Lower lobe of right lung (tissue), 2 donors: ENCODE results near the gene PRKAA1. TPM values are rescaled to one million over a fixed set of nuclear protein-coding genes. Genes with fewer than 3 reads are reported as not detected.

Source experiments
- ATAC-seq, 2 donors: fragments of 200-7000 bp; cut with Tn5 transposase; one replicate each; pipeline ENCODE4 v1.9.1; 2020 to 2022; ENCODE audit warnings: mild to moderate bottlenecking in 2 of 2, moderate library complexity in 2 of 2
- DNase-seq: peaks from one replicate; pipeline ENCODE4 v3.0.0-alpha.2; 2020
- H3K27ac ChIP-seq: fragments of 200-600 bp; one replicate; pipeline ENCODE4 v1.8.0; 2022
- H3K27me3 ChIP-seq: fragments of 200-600 bp; one replicate; pipeline ENCODE4 v1.8.0; 2022; ENCODE audit warnings: low read depth
- H3K36me3 ChIP-seq: fragments of 200-600 bp; one replicate; pipeline ENCODE4 v1.8.0; 2022; ENCODE audit warnings: mild to moderate bottlenecking
- H3K4me1 ChIP-seq: fragments of 200-600 bp; one replicate; pipeline ENCODE4 v1.8.0; 2022
- H3K4me3 ChIP-seq: fragments of 200-600 bp; one replicate; pipeline ENCODE4 v1.8.0; 2022; ENCODE audit warnings: mild to moderate bottlenecking
- H3K9me3 ChIP-seq: fragments of 200-600 bp; one replicate; pipeline ENCODE4 v1.8.0; 2022
- intact Hi-C: fragments of 100-400 bp; cut with DNase I; formaldehyde crosslinking; loops from one replicate; pipeline ENCODE4 v1.11.0; 2022
- total RNA-seq: library from RNA; stranded (reverse); fragmentation: NEBNext Ultra II Directional; extraction: Animal tissue kit (Norgen Biotek cat#: 25700); gene quantifications from one replicate; pipeline ENCODE4 v1.2.1, GENCODE V29; 2021
- TF ChIP-seq, protein P1 (sequence below): fragments of 200-600 bp; IDR thresholded peaks from one replicate; pipeline ENCODE4 v1.8.0; 2022; ENCODE audit warnings: antibody characterized with exemption, mild to moderate bottlenecking
- donor health status: DM: no; HTN: yes; CAD: no; lungs with severe emphysema.

The PRKAA1 gene
- total RNA-seq, 1 donor from 2014 or later = 89.1 TPM

DNA sequence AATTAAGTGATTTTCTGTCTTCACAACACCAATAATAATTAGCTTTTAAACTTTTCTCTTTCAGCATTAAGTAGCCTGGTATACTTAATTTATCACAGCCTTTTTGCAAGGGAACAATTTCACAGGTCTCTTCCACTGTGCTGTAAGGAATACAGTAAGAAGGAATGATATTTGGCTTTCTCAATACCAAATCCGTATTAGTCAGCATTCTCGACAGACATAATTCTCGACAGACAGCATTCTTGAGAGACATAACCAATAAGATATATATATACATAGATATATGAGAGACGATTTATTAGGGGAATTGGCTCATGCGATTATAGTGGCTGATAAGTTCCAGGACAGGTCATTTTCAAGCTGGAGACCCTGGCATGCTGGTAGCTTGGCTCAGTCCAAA lies 18.0 kb downstream of the PRKAA1 start:
- no peaks in the 10 kb centered on the region for H3K27me3 ChIP-seq
- no peak overlapping the region for H3K27ac ChIP-seq
- ATAC-seq = no peak
- no peak overlapping the region for H3K4me3 ChIP-seq
- TF ChIP-seq, protein P1, sequence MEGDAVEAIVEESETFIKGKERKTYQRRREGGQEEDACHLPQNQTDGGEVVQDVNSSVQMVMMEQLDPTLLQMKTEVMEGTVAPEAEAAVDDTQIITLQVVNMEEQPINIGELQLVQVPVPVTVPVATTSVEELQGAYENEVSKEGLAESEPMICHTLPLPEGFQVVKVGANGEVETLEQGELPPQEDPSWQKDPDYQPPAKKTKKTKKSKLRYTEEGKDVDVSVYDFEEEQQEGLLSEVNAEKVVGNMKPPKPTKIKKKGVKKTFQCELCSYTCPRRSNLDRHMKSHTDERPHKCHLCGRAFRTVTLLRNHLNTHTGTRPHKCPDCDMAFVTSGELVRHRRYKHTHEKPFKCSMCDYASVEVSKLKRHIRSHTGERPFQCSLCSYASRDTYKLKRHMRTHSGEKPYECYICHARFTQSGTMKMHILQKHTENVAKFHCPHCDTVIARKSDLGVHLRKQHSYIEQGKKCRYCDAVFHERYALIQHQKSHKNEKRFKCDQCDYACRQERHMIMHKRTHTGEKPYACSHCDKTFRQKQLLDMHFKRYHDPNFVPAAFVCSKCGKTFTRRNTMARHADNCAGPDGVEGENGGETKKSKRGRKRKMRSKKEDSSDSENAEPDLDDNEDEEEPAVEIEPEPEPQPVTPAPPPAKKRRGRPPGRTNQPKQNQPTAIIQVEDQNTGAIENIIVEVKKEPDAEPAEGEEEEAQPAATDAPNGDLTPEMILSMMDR = no peak
- H3K4me1 ChIP-seq = peaks cover 43% of the 10 kb centered on the region
- DNase-seq = no peak
- intact Hi-C loops = no loop called here
- H3K9me3 ChIP-seq = no peaks in the 10 kb centered on the region
- H3K36me3 ChIP-seq = peaks cover 25% of the 10 kb centered on the region

DNA sequence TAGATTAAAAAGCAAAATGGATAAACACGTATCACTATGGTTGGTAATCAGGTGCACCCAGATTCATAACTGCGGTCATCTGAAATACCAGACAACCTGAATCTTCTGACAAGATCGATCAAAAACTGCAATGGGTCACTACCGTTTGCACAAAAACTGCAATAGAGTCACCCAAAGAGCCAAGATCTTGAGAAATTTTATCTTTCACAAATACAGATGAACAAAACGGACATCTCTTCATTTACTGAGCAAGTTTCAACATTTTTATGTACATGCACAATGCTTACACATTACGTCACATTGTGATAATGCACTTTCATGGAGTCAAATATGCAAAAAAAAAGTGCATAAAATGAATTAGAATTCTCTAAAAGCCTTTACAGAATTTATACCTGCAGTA lies 18.6 kb downstream of the PRKAA1 start:
- no peaks in the 10 kb centered on the region for H3K9me3 ChIP-seq
- H3K27me3 ChIP-seq = no peaks in the 10 kb centered on the region
- DNase-seq (no peak), ATAC-seq (no peak)
- peaks cover 32% of the 10 kb centered on the region for H3K36me3 ChIP-seq
- TF ChIP-seq, protein P1 = no peak
- H3K27ac ChIP-seq = no peak overlapping the region
- peaks cover 37% of the 10 kb centered on the region for H3K4me1 ChIP-seq
- H3K4me3 ChIP-seq = no peak overlapping the region
- intact Hi-C loops = no loop called here

DNA sequence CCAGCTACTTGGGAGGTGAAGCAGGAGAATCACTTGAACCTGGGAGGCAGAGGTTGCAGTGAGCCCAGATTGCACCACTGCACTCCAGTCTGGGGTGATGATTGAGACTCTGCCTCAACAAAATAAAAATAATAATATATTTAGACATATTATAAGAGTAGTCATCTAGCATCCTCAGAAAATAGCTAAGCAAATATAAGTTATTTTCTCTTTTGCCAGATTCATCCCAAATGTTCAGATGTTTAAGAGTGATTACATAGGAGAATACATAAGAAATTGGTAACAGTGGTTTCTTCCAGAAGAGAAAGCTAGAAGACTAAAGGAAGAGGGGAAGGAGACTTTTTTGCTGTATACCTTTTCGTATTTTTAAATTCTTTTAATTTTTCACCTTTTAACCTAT lies 20.0 kb downstream of the PRKAA1 start:
- intact Hi-C loops = no loop called here
- DNase-seq (no peak), ATAC-seq (no peak)
- Histone ChIP-seq H3K27ac (no peak overlapping the region), H3K27me3 (no peaks in the 10 kb centered on the region), H3K9me3 (no peaks in the 10 kb centered on the region), H3K4me1 (peaks cover 25% of the 10 kb centered on the region), H3K4me3 (no peak overlapping the region), H3K36me3 (peaks cover 44% of the 10 kb centered on the region)
- TF ChIP-seq, protein P1 = no peak

DNA sequence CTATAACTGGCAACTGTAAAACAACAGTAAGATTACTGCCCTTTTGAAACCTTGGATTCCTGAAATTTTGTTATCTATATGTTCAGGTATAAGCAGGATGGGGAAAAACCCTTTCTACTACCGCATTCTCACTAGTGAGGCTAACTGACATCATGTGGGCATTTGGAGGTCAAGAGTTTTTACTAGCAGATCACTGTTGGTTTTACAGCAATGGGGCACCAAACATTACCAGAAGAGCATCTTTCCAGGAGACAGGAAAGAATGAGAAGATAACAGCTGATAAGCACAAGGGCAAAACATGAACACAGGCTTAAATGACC lies 21.6 kb downstream of the PRKAA1 start:
- ATAC-seq (no peak), DNase-seq (no peak)
- peaks cover 55% of the 10 kb centered on the region for H3K36me3 ChIP-seq
- H3K27ac ChIP-seq = no peak overlapping the region
- intact Hi-C loops = no loop called here
- H3K9me3 ChIP-seq = no peaks in the 10 kb centered on the region
- H3K27me3 ChIP-seq = no peaks in the 10 kb centered on the region
- H3K4me1 ChIP-seq = peaks cover 17% of the 10 kb centered on the region
- TF ChIP-seq, protein P1 = no peak
- no peak overlapping the region for H3K4me3 ChIP-seq

DNA sequence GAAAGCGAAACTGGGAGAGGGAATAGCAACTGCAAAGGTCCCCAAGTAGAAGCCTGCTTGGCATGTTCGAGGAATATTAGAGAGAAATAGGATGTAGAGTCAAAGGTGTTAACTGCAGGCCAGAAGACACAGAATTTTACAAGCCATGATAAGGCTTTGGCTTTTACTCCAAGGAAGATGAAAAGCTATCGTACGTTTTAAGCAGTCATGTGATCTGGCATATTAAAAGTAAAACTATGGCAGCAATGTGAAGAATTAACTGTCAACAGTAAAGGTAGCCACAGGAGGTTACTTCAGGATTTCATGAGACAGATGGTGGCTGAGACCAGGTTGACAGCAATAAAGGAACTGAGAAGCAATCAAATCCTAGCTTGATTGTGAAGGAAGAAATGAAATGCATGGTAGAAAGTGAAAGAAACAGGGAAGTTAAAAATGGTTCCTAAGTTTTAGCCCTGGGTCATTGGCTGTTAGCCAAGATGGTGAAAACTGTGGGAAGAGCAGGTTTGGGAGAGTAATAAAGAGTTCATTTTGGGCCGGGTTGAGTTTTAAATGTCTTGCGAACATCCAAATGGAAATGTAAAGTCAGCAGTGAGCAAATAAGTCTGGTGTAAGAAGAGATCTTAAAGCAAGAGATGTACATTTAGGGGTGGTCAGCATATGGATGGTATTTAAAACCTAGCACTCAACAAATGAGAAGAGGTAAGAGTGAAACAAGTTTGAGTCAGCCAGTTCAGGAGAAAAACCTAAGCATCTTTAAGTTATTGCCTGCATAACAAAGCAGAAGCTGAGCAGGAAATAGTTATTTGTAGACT lies 22.1 kb downstream of the PRKAA1 start:
- Histone ChIP-seq H3K27me3 (no peaks in the 10 kb centered on the region), H3K4me1 (peaks cover 11% of the 10 kb centered on the region), H3K27ac (no peak overlapping the region), H3K4me3 (no peak overlapping the region), H3K36me3 (peaks cover 61% of the 10 kb centered on the region), H3K9me3 (no peaks in the 10 kb centered on the region)
- TF ChIP-seq, protein P1 = no peak
- ATAC-seq (no peak), DNase-seq (no peak)
- intact Hi-C loops = no loop called here
